Mesenteric fat pad (tissue), 1 donor: ENCODE measurements around the gene ATAD3C. TPM values are rescaled to one million over a fixed set of nuclear protein-coding genes. Genes with fewer than 3 reads are reported as not detected.
A peak's percentile ranks its signal among the peaks of the same experiment; 100 is the strongest.
"Not testable (repeated sequence)": the region's sequence is repeated elsewhere in the genome, so short reads cannot be mapped to it uniquely, and the experiment has no call there.

Experiments
- DNase-seq: peaks from one replicate; pipeline ENCODE4 v3.0.0-alpha.2; 2020; ENCODE audit warnings: low spot score
- total RNA-seq: library from RNA; stranded (reverse); fragmentation: NEBNext Ultra II Directional; extraction: Animal tissue kit (Norgen Biotek cat#: 25700); gene quantifications from one replicate; pipeline ENCODE4 v1.2.1, GENCODE V29; 2021
- donor health status: DM: yes; HTN: yes; CAD: no.

The ATAD3C gene
- total RNA-seq, 1 donor from 2014 or later: 0.51 TPM

DNA sequence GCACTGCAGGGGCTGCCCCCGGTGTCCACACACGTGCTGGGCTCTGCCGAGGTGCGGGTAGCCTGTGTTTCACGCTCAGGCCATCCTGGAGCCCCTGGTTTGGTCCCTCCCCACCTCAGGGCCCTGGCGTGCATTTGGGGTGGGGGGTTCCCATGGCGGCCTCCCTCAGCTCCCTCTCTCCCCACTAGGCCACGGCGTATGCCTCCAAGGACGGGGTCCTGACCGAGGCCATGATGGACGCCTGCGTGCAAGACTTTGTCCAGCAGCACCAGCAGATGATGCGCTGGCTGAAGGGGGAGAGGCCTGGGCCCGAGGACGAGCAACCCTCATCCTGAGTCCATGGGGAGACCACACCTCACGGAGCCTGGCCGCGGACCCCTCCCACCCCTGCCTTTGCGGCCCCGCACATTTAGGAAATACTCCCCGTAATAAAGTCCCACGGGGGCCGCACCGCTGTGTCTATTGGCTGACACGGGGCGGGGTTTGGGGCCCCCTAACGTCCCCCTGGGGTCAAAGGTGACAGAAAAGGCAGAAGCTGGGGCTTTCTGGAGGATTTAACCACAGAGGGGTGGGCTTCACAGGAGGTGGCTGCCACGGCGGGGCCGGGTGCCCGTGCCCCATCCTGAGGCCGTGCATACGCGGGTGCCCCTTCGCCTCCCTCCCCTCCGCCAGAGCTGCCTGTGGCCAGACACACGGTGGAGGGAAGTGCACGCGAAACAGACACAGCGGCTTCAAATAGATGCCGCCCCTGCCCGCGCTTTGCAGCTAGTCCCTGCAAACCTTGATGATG is 18.9 kb downstream of the ATAD3C start:
- not testable (repeated sequence) for DNase-seq

DNA sequence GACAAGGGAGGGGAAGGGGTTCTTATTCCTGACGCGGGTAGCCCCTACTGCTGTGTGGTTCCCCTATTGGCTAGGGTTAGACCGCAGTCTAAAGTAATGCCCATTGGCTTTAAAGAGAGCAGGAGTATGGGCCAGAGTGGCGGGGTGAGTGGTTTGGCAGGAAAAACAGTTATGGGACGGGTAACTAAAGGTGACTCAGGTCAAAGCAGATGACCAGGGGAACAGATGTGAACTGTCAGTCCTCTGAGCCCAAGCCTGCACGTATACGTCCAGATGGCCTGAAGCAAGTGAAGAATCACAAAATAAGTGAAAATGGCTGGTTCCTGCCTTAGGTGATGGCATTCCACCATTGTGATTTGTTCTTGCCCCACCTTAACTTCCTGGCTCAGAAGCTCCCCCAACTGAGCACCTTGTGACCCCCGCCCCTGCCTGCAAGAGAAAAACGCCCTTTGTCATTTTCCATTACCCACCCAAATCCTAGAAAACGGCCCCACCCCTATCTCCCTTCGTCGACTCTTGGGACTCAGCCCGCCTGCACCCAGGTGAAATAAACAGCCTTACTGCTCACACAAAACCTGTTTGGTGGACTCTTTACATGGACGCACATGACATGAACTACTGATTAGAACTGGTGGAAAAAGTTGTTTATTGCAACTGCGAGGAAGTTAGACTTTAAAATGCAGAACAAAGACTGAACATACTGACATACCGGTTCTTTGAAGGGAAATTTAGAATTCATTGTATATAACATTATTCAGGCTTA is 21.3 kb downstream of the ATAD3C start:
- no peak for DNase-seq

DNA sequence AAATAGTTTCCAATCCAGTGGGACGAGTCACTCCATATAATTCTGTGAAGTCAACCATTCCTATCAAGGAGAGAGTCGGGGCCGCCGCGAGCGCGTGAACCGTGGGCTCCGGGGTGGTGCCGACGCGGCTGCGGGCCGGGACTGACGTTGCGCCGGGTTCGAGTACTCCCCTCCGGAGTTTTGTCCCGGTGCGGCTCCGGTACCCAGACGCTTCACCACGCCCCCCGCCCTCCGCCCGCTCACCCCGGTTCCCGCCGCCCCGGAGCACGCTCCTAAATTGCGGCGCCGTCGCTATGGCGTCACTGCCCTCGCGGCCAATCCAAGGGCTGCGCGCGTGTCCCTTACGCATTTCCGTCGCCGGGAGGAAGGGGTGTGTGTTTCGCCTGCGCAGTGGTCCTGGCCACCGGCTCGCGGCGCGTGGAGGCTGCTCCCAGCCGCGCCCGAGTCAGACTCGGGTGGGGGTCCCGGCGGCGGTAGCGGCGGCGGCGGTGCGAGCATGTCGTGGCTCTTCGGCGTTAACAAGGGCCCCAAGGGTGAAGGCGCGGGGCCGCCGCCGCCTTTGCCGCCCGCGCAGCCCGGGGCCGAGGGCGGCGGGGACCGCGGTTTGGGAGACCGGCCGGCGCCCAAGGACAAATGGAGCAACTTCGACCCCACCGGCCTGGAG is 22.0 kb downstream of the ATAD3C start, which contains the start of gene ATAD3B:
TSS of gene ATAD3B (plus strand) at position 377 of the 664 bp plus-strand sequence. CDS start at position 497, 120 bp downstream.
- peak; percentile 94 for DNase-seq

DNA sequence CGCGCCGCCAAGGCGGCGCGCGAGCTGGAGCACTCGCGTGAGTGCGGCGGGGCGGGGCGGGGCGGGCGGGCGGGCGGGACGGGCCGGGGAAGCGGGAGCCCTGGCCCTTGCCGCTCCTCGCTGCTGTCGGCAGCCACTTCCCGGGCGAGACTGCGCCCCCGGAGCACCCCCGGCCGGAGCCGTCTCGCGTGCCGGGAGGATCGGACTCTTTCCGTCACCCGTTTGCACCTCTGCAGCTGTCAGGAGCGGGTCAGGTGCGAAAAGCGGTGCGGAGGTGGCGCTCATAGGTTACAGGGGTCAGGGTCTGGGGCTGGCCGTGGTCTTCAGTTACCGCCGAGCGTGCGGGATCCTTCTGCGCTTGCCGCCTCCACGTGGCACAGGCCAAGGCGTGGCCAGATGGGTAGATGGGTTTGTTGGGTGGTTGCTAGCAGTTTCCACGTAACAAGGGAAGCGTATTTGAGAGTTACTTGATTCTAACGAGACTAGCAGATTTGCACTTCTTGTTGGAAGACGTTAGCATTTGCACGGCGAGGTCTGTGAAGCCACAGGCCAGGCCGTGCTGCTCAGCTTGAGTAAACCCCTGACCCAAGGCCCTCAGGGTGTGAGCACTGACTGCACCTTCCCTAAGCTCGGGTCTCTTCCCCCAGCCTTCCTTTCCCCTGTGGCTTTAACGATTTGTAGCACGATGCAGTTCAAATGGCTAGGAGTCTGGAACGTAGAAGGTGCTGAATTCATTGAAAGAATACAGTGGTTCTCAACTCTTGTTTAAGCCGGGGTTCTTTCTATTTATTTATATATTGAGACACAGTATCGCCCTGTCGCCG is 22.8 kb downstream of the ATAD3C start:
- not testable (repeated sequence) for DNase-seq

DNA sequence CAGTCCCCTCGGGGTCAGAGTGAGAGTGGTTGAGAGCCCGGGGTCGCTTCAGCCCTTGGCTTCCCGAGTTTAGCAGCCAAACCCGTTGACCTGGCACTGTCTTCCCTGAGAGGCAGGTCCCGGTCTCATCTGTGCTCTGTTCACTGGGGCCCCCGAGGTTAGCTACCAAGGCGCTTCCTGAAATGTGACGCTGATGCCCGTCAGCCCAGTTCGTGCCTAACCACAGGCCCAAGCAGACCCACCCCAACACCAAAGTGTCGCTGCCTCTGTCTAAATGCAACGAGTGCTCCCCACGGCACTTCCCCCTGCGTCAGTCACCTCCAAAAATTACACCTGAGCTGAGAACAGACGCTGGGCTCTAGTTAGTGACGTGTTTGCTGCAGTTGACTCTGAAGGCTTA is 26.5 kb downstream of the ATAD3C start:
- DNase-seq: not testable (repeated sequence)

DNA sequence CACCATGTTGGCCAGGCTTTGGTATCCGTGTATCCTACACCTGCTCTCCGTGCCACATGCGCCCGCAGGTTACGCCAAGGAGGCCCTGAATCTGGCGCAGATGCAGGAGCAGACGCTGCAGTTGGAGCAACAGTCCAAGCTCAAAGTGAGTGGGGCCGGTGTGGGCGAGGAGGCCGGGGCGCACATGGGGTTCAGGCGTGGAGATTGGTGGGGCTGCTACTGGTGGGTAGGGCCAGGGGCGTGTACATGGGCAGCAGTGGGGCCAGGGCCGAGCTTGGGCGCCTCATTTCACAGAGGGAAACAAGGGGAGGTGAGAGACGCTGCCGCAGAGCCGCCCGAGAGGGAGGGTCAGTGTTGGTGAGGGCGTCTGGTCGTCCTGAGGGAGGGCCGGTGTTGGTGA is 27.7 kb downstream of the ATAD3C start:
- no peak for DNase-seq

DNA sequence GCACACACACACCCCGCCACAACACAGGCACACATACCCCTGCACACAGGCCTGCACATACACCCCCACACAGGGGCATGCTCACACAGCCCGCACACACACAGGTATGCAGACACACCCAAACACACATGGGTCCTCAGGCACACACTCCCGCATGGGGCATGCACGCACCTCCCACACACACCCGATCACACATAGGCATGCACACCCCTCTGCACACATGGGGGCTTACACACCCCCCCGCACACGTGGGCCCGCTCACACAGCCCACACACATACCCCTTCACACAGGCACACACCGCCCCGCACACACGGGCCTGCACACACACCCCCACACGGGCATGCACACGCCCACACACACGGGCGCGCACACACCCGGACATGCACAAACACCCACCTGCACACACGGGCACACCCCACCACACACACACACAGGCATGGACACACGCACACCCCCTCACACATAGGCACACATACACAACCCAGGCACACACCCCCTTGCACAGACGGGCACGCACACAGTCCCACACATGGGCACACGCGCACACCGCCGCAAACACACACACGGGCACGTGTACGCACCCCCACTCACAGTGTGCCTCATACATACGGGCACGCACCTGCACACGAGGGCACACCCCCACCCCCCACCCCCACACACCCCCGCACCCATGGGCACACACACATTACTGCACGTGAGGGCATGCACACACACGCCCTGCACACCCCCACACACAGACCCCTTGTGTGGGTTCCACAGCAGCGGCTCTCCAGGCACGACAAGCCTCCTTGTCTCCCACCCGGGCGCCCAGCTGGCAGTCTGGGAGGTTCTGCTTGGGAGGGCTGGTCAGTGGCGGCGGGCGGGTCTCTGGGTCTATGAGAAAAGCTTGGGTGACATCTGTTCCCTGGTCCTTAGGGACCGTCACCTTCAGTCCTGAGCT is 30.3 kb downstream of the ATAD3C start:
- no peak for DNase-seq

DNA sequence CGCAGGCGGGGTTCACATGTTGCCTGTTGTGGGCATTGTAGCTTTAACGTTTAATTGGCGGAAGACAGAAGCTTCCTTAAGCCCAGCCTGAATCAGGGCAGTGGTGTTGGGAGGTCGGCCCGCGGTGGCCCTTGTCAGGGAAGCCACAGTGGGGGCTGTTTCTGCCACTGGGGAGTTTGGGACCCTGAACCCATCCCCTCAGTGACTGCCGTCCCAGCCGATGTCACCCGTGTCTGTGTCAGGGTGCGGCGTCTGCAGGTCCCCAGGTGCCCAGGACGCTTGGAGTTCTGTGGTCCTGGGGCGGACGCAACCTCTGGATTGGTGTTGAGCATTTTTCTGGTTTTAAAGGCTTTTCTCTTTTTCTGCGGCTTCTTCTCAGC is 31.0 kb downstream of the ATAD3C start:
- DNase-seq: not testable (repeated sequence)

DNA sequence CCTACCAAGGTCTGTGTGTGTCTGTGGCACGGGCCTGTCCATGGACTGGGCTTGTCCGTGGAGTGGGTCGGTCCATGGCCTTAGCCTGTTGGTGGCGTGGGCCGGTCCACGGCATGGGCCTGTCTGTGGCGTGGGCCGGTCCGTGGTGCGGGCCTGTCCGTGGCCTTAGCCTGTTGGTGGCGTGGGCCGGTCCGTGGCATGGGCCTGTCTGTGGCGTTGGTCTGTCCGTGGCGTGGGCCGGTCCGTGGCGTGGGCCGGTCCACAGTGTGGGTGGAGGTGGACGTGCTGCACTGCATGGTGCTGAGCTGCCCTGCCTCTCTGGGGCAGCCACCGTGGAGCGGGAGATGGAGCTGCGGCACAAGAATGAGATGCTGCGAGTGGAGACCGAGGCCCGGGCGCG is 32.3 kb downstream of the ATAD3C start:
- not testable (repeated sequence) for DNase-seq

DNA sequence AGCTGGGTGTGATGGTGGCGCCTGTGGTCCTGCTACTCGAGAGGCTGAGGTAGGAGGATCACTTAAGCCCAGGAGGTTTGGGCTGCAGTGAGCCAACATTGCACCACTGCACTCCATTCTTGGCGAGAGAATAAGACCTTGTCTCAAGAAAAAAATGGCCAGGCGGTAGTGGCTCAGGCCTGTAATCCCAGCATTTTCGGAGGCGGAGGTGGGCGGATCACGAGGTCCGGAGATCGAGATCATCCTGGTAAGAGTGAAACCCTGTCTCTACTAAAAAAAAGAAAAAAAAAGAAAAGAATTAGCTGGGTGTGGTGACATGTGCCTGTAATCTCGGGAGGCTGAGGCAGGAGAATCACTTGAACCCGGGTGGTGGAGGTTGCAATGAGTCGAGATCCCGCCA is 33.4 kb downstream of the ATAD3C start:
- DNase-seq: no peak

DNA sequence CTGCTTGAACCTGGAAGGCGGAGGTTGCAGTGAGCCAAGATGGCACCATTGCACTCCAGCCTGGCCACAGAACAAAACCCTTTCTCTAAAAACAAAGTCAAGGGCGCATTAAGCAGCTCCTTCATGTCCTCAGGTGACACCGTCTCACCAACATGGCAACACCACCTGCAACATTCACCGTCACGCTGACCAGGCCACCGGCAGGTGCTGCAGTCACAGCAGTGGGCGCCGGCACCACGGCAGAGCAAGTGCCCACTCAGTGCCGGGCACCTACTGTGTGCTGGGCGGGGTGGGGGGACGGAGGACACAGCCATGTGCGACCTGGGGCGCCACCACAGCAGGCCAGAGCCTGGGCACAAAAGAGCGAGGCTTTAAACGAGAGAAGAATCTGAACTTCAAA is 34.2 kb downstream of the ATAD3C start:
- DNase-seq: no peak

DNA sequence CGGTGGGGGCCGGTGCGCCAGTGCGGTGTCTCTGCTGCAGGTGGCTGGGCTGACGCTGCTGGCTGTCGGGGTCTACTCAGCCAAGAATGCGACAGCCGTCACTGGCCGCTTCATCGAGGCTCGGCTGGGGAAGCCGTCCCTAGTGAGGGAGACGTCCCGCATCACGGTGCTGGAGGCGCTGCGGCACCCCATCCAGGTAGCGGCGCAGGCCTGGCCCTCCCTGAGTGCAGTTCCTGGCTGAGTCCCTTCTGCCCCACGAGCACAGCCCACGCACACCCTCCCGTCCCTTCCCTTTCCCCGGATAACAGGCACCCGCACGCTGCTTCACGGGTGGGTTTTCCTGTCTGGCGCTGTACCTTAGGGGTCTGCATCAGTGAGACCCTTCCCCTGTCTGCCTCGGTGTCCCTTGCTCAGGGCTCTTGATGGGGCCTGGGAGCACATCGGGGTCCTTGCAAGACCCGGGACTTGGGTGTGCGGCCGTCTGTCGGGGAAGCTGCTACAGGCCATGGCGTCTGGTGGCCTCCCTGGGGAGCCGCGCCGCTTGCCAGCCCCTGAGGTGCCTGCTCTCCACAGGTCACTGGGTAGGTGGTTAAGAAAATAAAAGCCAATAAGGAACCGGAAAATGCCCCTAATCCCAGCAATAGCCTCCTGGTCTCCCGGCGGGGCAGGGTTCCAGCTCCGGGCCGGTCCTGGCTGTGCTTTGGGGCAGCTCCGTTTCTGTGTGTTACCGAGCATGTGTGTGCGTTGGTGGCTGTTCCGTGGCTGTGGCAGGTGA is 35.7 kb downstream of the ATAD3C start:
- not testable (repeated sequence) for DNase-seq

DNA sequence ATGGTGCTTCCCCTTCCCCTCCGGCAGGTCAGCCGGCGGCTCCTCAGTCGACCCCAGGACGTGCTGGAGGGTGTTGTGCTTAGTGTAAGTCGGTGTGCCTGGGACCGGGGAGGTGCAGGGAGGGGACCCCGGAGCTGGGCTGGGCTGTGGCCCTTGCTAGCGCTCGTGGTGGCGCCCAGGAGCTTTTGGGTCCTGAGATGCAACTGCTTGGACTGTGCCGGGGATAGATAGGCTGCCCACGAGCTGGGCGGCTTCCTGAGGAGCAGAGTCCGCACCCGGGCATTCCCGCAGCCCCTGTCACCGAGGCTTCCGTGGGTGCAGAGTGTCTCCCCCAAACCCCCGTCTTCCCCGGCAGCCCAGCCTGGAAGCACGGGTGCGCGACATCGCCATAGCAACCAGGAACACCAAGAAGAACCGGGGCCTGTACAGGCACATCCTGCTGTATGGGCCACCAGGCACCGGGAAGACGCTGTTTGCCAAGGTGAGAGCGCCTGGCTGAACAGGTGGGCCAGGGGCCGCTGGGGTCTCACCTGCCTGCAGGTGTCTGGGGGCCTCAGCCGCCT is 36.3 kb downstream of the ATAD3C start:
- not testable (repeated sequence) for DNase-seq

DNA sequence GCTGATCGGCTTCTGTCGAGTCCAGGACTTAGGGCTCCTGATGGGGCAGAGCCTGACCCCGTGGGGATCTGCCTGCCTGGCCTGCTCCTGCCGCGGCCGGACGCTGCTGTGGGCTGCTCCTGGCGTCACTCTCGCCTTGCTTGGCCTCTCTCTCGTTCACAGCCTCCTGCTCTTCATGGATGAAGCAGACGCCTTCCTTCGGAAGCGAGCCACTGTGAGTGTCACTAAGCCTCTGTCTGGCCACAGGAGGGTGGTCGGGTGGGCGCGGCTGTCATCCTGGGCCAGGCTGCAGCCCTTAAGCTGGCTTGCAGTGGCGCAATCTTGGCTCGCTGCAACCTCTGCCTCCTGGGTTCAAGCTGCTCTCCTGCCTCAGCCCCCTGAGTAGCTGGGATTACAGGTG is 38.2 kb downstream of the ATAD3C start:
- no peak for DNase-seq

DNA sequence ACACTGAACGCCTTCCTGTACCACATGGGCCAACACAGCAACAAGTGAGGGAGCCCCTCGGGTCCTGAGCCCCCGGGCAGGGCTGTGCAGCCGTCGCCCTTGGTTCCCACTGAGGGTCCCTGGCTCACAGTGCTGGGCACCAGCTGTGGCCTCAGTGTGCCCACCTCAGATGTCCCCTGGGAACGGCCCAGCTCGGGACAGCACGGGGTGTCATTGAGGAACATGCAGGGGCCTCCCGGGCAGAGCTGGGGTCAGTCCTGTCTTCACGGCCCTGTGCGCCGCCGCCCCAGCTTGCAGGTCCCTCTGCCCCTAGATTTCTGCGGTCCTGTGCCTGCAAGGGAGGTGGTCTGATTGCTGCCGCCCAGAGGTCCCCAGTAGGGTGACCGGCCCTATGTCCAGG is 39.7 kb downstream of the ATAD3C start:
- no peak for DNase-seq

DNA sequence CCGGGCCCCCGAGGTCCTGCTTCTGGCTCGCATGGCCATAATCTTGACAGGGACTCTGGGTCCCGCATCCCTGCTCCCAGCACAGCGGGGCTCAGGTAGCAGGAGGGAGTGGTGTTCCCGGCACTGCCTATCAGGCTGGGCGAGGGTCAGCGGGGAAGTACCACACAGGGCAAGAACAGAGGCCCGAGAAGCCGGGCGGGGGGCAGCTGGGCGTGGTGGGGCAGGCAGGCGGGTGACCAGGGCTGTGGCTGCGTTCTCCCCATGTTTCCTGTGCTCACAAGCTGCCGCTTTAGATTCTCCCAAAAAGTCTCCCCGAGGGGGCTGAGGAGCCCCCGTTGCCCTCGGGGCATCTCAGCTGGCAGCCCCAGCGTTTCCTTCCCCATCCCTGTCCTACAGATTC is 40.4 kb downstream of the ATAD3C start:
- no peak for DNase-seq

DNA sequence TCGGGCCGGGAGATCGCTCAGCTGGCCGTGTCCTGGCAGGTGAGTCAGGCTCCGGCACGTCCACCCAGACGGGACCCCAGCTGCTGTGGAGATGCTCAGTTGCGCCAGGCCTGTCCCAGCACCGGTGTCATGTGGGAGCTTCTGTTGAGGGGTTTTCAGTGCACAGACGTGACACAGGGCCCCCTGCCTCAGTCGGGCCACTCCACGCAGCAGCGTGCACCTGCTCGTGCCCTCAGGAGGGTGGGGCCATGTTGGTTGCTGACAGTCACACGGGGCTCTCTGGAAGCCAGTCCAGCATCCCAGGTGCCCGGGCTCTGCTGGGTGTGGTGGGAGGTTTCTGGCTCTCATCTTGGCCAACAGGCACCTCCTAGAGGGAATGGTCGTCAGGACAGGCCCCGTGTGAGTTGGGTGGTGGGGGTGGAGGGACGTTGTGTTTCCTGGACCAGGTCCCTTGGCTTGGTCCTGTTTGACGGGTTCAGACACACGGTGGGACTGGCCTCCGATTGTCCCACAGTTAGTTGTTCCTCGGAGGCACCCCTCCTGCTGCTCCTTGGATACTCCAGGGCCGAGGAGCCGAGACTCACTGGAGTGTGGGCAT is 41.2 kb downstream of the ATAD3C start:
- DNase-seq: no peak

DNA sequence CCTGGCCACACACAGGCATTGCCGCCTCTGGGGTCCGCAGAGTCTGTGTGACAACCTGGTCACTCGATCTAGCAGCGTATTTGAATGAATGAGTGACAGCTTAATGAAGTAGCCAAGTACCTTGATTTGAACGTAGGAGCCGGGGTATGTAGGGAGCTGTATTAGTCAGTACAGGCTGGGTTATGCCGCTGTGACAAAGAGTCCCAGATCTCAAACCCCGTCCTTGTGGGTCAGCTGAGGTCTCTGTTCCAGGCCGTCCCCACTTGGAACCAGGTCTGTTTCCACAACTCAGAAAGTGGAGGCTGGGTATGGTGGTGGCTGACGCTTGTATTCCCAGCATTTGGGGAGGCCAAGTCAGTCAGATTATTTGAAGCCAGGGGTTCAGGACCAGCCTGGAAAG is 42.1 kb downstream of the ATAD3C start:
- no peak for DNase-seq
